Central memory CD4-positive, alpha-beta T cell (primary cell): ENCODE data around the gene E2F2.

Source experiments
- DNase-seq: peaks from one replicate; pipeline ENCODE4 v3.0.0; 2022

Gene E2F2

DNA sequence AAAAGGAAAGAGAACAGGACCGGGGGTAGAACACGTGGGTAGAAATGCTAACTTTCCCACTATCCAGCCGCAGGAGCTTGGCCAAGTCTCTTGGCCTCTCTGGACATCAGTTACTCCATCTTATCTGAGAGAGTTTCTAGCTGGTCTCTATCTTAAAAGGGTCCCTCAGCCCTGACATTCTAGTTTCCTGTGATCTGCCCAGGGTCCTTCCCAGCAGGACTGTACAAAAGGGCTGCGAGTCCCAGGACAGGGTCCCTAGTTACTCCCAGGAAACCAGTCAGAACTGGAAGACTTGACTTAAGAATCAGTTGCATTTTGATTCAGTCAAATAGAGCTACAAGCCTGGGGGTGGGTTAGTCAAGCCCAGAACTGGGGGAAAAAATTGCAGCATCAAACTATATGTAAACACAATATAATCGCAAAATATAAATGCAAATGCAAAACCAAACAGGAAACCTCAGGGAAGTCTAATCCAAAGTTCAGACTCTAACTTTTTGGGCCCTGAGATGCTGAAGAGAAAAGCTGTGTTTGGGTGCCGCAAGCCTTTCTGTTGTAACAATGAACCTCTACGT lies 49.9 kb downstream of the E2F2 start:
- DNase-seq, result no peak

- DNase-seq, result no peak
Observed at GRCh38 chr1:23480187-23481025, 50.6 kb downstream of the E2F2 start.

GRCh38 chr1:23479666-23479941 lies 51.4 kb downstream of the E2F2 start:
- no peak for DNase-seq

DNA sequence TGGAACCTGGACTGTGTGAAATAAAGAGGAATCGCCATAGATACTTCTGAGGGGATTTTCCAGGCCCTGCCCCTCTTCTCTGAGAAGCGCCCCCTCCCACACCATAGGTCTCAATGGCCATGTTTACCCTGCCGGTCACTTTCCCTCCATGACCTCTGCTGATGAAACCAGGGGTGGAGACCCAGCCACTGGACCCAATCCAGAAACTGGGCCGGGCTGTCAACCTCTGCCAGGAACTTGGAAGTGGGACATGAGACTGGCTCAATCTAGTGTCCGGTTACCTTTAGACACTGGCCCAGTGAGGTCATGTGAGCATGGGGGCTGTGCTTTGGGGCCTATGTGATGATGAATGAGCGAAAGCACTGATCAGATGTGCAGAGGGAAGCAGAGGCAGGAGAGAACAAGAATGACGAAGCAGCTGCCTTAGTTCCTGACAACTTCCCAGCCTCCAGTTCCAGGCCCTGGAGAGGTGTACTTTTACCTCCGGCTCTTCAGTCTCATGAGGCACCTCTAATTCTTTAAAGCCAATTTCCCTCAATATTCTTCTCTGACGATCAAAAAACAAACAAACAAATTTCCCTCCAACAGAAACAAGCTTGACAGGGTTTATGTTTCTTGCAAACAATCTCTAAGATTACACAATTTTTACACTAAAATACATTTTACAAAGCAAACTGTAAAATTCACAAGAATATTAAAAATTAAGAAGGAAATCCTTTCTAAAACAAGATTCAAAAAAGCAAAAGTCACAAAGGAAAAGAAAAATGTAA lies 52.0 kb downstream of the E2F2 start:
- no peak for DNase-seq

- no peak for DNase-seq
Observed at GRCh38 chr1:23477359-23478144, 53.5 kb downstream of the E2F2 start.

GRCh38 chr1:23475641-23476040 lies 55.4 kb downstream of the E2F2 start:
- no peak for DNase-seq

DNA sequence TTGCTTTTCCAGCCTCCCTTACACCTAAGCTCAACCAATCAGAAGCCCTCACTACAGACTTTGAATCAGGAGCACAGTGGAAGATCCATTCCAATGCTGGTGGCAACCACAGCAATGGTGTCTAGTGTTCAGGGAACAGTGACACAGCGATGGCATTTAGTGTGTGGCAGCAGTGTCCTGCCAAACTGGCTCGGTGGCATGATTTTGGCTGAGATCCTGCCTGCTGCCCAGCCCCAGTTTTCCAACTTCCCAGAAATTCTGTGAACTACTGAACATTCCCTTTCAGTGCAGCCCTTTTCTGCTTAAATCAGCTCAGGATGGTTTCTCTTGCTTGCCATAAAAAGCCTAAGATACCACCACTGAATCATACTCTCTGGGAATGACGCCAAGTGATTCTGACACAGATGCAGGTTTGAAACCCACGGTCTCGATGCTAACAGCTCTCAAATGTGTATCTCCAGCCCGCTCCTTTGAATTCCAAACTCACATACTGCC lies 55.9 kb downstream of the E2F2 start:
- DNase-seq, result no peak

DNA sequence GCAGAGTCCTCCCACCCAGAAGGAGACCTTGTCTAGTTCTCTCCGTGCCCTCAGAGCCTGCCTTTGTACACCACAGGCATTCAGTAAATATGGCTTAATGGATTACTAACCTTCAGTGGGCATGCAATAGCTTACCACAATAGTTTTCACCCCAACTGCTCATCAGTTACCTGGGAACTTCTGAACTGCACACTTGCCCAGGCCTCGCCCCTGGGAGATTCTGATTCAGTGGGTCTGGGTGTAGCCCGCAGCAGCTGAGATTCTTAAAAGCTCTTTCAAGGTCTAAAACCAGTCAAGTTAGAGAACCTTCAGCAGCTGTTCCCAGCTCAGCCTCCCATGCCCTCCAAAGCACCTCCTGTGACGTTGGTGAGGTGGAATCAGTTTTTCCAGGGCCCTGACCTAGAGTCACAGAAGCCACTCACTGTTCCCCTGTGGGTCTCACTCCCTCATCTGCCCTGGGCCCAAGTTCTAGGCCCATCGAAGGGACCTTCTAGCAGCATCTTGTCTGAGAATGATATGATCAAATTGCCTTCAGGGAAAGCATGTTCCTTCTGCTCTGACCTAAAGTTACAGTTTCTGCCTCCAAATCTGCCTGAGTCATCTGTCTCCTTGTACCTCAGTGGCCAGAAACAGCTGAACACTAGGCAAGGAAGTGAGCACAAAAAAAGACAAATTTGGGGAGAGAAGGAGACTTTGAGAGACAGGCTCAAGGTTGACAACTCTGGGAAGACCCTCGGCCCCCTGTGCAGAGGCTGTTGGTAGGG lies 57.8 kb downstream of the E2F2 start:
- DNase-seq, result no peak

GRCh38 chr1:23472351-23473036 lies 58.5 kb downstream of the E2F2 start:
- DNase-seq, result no peak

DNA sequence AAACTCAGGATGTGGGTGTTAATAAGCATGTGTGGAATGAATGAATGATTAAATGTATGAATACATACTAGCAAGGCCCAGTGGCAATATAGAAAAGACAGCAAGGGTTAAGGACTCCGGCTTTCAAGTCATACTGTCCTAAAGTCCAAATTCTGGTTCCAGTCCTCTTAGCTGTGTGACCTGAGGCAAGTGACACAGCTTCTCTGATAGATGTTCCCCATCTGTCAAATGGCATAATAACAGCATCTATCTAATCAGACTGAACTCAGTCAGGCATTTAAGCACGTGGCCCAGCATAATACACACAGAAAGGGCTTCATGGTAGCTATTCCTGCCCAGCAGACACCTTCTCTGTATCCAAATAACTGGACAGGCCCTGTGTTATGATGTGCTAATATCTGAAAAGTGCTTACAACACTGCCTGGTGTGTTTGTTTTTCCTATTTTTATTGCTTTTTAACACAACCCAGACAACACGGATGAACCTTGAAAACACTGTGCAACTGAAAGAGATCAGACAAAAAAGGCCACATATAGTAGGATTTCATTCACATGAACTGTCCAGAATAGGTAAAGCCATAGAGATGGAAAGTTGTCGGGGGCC lies 59.5 kb downstream of the E2F2 start:
- no peak for DNase-seq

- DNase-seq, result no peak
Observed at GRCh38 chr1:23470282-23471070, 60.6 kb downstream of the E2F2 start.

DNA sequence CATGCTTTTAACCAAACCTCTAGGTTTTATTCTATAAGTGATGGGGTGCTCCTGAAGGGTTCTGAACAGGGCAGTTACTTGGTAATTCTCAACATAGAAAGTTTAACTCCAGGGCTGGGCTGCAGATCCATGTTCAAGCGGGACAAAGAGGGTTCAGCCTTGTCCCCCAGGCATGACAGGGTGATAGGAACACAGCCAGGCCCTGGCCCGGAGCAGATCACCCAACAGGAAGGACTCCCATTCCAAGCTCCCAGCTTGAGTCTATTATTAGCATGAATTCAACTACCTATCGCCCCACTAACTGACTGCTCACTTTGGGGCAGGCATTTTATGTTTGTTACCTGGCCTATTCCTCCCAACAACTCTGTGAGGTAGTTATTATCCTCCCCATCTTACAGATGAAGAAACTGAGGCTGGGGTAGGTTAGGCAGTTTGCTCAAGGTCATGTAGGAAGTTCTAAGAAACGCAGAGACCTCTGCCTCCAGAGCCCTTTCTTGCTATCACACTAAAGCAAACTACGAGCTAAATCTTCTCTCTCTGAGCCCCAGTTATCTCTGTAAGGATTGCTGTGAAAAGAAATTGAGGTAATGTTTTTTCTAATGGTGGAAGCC lies 61.6 kb downstream of the E2F2 start:
- no peak for DNase-seq

DNA sequence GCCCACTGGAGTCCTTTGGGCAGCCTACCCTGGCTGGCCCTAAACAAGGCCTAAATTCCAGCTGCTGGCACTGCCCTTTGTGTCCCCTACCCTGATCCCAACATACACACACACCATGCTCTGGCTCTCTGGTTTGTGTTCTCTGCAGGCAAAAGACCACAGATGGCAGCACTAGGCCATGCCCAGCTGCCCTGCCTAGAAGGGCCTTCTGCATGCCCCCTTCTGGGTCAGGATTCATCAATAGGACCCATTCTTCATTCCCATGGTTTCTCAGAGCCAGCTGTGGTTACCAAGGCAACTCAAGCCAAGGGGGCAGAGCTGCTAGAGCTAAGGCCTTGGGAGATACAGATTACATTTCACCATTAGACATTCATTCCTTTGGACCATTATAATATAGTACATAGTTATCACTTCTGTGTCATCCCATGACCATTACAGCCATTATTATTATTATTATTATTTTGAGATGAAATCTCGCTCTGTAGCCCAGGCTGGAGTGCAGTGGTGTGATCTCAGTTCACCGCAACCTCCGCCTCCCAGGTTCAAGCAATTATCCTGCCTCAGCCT lies 64.5 kb downstream of the E2F2 start:
- no peak for DNase-seq

- DNase-seq, result no peak
Observed at GRCh38 chr1:23463286-23463685, 67.7 kb downstream of the E2F2 start.

DNA sequence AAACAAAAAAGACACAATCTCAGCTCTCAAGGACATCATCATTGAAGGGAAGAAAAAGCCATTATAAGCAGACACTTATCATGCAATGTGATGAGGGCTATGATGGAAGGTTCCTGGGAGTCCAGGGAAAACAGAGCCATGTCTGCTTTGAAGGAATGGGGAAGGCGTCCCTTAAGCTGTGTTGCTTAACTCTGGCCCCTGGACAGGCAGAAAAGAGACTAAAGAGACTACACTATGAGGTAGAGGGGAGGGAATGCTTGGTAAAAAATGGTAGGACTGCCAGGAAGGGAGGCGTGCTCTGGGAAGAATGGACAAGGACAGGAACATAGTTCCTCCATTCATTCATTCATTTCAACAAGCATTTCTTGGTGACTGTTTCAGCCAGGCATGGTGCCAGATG lies 68.3 kb downstream of the E2F2 start:
- DNase-seq, result no peak

- DNase-seq, result no peak
Observed at GRCh38 chr1:23461050-23461449, 70.0 kb downstream of the E2F2 start.

DNA sequence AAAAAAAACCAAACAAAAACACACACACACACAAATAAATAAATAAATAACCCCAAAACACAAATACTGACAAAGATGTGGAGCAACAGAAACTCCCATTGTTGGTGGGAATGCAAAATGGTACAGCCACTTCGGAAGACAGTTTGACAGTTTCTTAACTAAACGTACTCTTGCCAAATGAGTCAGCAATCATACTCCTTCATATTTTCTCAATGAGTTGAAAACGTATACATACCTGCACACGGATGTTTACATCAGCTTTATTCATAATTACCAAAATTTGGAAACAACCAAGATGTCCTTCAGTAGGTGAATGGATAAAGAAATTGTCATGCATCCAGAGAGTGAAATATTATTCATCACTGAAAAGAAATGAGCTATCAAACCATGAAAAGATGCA lies 70.5 kb downstream of the E2F2 start:
- DNase-seq, result no peak

- no peak for DNase-seq
Observed at GRCh38 chr1:23459338-23459757, 71.7 kb downstream of the E2F2 start.
